Articular chondrocyte of knee joint (primary cell): ENCODE measurements around the gene MCOLN2. TPM values are rescaled to one million over a fixed set of nuclear protein-coding genes. Genes with fewer than 3 reads are reported as not detected.

Experiments
- total RNA-seq: library from RNA; depleted of rRNA; stranded (reverse); fragments of >200 nt; gene quantifications from 2 replicates; pipeline ENCODE4 v1.2.3, GENCODE V29; 2012

MCOLN2 gene
- 6.7 and 10.2 TPM in 2 replicates for total RNA-seq

DNA sequence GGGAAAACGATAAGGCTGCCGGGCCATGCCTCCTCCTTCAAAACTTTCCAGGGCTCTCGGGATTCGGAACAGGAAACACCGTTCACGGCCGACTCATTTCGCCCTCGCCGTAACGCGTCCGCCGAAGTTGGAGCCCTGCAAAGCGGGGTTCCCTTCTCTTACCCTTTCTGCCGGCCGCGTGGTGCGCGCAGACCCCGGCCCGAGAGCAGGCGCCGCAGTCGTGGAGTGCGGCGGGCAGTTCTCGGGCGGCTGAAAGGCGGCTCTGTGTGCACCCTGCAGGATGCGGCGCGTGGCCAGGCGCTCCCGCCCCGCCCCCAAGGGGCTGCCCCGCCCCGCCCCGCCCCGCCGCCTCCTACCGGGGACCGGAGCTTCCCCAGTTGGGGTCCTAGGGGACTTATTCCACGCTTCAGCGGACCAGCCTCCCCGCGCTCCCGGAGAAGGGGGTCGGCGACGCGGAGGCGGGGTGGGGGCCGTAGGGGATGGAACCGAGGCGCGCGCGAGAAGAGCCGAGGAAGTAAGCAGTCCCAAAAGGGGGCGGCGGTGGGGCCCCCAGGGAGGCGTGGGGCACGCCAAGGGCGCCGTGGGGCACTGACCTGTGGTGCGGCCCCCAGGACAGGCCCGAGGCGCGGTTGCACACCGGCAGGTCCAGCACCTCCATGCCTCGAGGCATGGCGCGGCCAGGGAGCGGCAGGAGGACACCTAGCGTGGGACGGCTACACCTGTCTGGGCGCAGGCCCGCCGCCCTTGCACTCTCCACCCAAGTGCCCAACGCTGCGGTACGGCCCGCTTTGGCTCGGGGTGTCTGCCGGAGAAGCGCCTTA lies at the start of gene MCOLN2:
TSS of gene MCOLN2 (minus strand) at position 268 of the 821 bp plus-strand sequence. CDS start at position 27, 241 bp downstream.

DNA sequence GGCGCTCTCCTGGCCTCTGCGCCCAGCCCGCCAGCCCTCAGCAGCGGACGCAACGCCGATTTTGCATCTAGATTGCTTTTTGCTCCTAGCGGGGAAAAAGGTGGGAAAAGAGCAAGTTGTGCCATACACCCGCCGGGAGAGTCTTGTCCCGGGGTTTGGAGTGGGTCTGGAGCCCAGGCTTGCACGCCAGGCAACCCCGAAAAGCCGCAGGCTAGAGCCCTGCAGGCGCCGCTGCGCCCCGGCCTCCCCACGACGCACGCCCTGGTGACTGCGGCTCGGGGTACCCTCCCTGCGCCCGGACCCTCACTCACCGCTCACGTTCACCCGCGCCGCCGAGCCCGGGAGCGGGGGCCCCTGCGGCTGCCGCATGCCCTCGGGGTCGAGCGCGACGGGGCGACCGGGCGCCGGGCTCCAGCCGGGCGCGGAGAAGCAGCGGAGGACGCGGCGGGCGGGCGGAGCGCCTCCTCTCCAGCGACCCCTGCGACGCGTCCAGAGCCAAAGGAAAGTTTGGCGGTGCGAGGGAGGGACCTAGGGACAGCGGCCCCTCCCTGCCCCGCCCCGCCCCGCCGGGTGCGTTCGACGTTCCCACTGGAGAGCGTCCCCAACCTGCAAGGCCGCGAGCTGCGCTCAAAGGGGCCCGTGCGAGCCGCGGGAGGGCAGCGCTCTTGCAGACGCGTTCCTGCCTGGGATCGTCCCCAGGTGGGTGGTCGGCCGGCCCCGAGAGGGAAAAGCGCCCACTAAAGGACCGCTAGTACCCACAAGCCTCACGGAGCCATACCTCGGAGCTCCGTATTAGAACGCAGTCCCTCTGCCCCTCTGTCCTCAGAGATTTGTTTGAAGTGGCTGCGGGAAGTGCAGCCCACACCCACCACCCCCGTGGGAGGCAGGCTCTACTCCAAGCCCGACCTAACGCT lies 104.0 kb downstream of the MCOLN2 start, which contains the start of gene LPAR3:
TSS of gene LPAR3 (minus strand) at position 502 of the 914 bp plus-strand sequence. CDS start 27,086 bp downstream, outside the sequence.

Other genes starting within 250 kb of the MCOLN2 start
- gene LPAR3, start 103.9 kb downstream of the MCOLN2 start, total RNA-seq: 0.32 TPM in 1 of 2 replicates, not detected in the other
- gene MCOLN3, start 51.4 kb upstream of the MCOLN2 start, total RNA-seq: 7.8 and 13.7 TPM in 2 replicates
- 6.9 and 8.6 TPM in 2 replicates for gene SYDE2, start 203.9 kb upstream of the MCOLN2 start, total RNA-seq